Fibroblast of skin of left biceps (primary cell): ENCODE results near the gene SMPD2.
"Not testable (repeated sequence)": the region's sequence is repeated elsewhere in the genome, so short reads cannot be mapped to it uniquely, and the experiment has no call there.

Source experiments
- DNase-seq, 2 experiments: peaks; one replicate each; pipeline ENCODE4 v3.0.0-alpha.2; 2013; ENCODE audit warnings: low read depth in 2 of 2

The SMPD2 gene

DNA sequence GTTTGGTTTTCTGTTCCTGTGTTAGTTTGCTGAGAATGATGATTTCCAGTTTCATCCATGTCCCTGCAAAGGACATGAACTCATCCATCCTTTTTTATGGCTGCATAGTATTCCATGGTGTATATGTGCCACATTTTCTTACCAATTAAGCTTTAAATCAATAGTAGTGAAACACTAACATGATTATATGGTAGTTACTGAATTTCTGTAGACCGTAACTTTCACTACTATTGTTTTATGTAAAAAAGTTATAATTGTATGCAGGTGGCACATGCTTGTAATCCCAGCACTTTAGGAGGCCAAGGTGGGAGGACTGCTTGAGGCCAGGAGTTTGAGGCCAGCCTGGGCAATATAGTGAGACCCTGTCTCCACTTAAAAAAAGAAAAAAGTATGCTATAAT is 20.7 kb downstream of the SMPD2 start:
- DNase-seq, result not testable (repeated sequence)

DNA sequence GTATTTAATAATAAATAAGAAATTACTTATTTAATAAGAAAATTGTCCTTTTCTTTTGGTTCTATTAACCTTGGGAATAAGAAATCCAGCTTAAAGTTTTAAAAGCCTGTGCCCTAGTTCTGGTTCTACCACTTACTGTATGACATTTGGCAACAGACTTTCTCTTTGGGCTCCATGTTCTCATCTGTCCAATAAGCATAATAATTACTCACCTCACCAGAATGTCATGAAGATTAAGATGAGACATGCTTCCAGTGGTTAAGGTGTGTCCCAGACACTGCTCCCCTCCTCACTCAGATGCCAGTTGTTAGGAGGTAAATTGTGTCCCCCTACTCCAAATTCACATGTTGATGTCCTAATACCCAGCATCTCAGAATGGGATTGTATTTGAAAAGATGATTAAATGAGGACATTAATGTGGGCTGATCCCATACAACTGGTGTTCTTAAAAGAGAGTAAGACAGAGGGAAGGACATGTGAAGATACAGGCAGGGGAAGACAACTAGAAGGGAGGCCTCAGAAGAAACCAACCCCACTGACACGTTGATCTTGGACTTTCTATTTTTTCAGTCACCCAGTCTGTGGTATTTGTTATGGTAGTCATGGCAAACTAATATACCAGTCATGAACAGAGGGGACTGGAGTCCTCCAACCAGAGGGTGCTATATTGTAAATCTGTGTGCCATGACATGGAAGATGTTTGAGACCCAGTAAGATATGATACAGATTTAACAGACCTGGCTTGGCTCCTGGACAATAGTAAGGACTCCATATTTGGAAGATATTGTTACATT is 21.4 kb downstream of the SMPD2 start:
- no peak for DNase-seq

DNA sequence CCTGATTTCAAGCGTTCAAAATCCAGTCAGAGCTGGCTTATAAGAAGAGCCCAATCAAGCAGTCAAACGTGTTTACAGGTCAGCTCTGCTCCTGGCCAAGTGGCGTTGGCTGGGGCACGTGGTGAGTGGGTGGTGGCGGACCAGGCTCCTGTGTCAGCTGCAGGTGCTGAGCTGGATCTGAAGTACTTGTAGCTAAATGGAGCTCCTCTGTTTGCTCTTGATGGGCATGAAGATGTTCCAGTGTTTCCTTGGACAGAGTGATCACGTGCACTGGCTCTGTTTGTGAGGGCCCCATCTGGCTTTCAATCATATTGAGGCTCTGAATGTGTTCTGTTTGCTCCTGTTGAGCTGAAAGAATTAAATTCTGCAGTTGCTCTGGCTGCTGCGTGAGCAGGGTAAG is 25.2 kb downstream of the SMPD2 start:
- DNase-seq, result no peak

GRCh38 chr6:109466212-109466923 is 25.8 kb downstream of the SMPD2 start:
- no peak for DNase-seq

GRCh38 chr6:109467696-109468095 is 27.2 kb downstream of the SMPD2 start:
- no peak for DNase-seq

GRCh38 chr6:109469591-109470189 is 29.2 kb downstream of the SMPD2 start:
- DNase-seq, result no peak

DNA sequence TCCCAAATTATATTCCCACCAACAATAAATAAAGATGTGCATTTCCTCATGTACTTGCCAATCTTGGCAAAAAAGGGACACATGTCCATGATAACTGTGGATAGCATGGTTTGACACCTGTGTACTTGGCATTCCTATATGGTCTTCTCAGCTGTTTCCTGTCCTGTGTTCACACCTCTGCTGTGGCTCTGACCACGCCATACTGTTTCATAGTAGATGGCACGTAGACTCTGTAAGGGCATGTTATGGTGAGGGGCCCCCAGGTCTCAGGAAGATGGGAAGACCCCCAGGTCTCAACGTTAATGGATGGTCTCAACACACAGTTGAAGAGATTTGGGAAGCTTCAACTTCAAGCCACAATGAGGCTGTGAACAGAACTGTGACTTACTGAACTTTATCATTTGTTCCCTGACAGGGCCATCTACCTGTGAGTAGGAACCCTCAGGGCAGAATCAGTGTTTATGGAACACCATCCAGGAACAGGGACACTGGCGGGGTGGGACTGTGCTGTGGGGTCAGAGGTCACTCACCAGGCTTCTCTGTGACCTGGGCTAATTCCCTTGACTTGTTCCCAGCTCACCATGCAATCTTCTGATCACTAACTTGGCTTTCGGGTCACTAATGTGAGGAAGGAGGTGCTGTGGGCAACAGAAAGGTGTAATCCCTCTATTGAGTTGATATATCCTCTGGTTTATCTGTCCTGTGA is 30.7 kb downstream of the SMPD2 start:
- DNase-seq, result no peak

DNA sequence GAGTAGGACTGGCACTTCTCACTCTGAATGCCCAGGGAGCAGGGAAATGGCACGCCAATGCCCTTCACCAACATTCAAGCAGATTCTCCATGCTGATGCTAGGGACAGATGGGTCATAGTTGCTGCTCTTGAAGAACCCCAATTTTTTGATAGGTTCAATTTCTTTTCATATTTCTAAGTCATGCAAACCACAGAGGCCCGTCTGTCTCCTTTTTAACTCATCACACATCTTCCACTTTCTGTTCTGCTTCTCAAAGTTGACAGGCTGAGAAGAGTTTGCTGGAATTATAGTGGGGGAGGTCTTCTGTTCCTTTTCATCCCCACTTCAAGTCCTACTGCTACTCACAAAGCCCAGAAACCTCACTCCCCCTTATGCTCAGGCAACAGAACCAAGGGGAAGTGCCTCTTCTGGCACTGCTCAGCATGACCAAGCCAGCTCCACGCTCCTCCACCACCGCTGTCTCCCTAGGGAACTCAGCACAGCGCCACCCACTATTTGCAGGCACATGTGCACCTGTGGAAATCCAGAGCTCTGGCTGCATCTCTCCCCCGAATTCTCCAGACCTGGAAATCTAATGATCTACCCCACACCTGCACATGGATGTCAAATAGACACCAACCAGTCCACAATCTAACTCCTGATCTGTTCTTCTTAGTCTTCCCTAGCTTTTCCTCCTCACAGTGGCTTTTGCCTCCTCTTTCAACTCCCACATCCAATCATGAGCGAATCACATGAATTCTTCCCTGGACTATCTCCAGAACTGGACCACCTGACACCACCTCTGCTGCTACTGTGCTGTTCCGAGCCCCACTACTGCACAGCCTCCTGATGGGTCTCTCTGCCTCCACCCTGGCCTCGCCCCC is 31.8 kb downstream of the SMPD2 start:
- DNase-seq, result no peak

DNA sequence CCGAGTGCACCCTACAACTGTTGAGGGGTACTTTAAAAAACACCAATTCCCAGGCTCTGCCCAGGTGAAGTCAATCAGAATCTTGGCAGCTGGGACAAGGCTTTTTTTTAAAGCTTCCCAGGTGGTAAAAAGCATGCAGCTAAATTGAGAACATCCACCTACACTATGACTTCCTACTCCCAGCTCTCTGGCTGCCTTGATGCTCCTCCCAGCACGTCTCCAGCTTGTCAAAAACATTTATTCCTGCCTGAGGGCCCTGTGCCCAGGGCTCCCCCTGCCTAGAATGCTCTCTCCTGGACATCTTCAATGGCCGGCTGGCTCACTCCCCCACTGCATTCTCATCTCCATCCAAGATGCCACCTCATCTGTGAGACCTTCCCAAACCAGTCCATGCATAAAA is 32.6 kb downstream of the SMPD2 start:
- DNase-seq, result no peak

GRCh38 chr6:109474995-109475394 is 34.5 kb downstream of the SMPD2 start:
- no peak for DNase-seq

DNA sequence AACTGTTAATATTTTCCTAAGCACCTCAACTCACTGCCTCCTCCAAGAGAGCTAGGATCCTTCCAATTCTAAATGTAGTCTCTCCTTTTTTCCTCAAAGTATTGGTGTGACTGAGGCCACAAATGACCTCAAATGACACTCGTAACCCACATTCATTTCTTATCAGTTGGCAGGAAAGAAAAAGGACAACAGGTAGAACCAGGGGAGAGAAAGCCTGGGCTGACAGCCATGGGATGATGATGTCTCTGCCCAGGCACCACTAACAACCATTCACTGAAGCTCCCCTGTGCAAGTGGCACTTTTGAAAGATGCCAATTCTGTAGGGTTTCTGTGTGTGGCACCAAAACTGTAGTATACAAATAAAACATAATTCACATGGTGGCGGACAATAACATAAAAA is 35.1 kb downstream of the SMPD2 start:
- no peak for DNase-seq

DNA sequence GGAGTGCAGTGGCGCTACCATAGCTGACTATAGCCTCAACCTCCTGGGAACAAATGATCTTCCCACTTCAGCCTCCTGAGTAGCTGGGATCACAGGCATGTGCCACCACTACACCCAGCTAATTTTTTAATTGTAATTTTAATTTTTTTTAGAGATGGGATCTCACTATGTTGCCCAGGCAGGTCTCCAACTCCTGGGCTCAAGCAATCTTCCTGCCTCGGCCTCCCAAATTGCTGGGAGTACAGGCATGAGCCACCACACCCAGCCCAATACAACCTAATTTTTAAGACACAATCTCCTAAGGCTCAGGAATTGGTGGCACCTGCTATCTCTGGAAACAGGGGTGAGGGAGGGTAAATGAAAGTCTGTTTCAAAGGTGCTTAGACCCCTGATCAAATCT is 36.7 kb downstream of the SMPD2 start:
- DNase-seq, result no peak

DNA sequence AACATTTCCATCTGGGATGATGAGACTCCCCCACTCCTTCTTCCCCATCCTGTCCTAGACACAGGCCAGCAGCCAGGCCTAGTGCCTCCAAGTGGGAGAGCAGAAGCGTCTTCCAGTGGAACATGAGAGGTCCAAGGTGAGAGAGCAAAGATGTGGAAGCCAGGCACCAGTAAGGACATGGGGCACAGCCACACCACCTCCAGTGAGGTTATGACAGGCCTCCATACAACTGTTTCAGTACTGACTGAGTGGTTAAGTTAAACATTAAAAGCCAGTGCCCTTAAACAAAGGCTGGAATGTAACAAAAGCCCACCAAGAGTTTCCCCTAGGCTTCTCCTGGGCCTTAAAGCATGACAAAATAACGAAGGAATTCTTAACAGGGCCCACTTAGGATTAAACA is 37.2 kb downstream of the SMPD2 start:
- DNase-seq, result no peak

GRCh38 chr6:109478222-109478805 is 37.8 kb downstream of the SMPD2 start:
- DNase-seq, result no peak

GRCh38 chr6:109478841-109479624 is 38.5 kb downstream of the SMPD2 start:
- DNase-seq, result no peak

DNA sequence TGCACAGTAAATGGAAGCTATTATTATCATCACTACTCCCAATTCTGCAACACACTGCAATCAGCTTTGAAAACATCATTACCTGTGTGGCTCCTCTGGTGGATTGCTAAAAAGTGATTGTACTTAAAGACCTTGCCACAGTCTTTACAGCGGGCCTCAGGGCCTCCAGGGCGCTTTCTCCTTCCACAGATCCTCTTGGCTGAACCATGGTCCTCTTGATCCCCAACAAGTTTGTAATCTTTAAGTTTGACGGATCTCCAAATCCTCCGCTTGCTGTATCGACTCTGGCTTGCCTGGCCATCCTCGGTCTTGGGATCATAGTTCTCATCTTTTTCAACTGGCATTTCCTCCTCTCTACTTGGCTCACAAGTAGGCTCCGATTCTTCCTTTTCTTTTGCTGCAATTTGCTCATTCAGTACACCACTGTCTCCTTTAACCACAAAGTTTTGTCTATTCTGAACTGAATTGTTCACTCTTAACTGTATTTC is 40.5 kb downstream of the SMPD2 start:
- DNase-seq, result no peak

DNA sequence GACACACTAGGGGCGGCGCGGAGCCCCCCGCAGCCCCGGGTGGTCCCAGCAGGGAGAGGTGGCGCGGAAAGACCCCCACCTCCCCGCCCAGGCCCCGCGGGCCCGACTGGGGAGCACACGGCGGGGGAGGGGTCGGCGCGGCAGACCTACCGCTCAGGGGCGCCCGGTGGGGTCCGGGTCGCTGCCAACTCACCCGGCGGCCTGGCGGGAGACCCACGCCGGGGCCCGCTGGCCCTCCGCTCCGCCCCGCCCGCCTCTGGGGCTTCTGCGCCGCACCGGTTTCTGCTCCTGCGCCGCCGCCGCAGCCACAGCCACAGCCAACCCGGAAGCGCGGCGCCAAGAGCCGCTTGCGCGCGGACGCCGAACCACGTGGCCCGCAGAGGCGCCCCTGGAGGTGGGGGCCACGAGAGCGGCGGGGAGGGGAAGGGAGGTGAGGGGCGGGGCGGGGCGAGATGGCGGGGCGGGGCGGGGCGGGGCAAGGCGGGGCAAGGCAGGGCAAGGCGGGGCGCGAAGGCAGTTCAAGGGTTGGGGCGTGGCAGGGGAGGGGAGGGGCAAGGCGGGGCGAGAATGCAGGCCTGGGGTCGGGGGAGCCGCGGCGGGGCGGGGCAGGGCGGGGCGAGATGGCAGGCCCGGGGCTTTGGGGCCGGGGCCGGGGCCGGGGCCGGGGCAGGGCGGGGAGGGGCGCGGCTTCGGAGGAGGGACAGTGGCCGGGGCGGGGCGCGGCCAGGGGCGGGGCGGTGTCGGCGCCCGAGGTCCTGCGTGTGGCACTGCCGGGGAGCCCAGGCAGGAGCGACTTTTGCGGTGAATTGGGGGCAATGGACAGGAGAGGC is 42.6 kb downstream of the SMPD2 start, which contains the start of gene ZBTB24:
TSS of gene ZBTB24 (minus strand) at position 315 of the 830 bp plus-strand sequence. CDS start 1,193 bp downstream, outside the sequence.
- peak; percentile 68 to 71 for DNase-seq

DNA sequence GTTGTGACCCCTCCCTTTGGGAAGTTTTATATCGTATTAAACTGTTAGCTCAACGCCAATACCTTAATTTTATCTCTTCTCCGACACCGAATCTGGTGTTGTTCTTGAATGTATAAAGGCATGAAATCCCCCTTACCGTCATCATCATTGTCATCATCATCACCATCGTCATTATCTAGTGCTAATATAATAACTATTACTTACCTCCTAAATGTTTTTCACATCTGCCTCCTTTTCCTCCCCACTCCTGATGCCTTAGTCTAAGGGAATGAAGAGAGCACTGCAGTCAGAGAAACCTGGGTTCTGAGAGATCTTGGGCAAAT is 43.2 kb downstream of the SMPD2 start:
- no peak for DNase-seq

DNA sequence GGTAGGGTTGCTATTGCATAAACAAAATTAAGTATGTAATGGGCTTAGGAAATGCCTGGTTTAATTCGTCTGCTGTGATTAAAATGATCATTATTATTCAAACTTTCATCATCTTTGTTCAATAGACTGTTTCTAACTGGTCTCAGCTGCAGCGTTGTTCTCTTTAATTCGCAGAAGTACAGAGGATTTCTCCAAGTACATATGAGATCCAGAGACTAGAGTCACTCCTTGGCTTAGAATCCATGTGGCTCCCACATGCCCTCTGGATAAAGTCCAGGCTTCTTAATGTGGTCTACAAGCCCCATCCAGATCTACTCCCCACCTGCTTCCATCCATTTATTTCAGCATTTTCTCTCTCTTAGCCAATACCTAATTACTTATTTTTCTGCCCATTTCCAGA is 43.6 kb downstream of the SMPD2 start:
- DNase-seq, result no peak
